Measurements from ENCODE around the gene CNTNAP2. TPM values are rescaled to one million over a fixed set of nuclear protein-coding genes. Genes with fewer than 3 reads are reported as not detected.

Gene CNTNAP2
- total RNA-seq, 1 experiment from 2014 or later = 60.0 TPM

GRCh38 chr7:146146831-146147486 is 30.4 kb downstream of the CNTNAP2 start:
- intact Hi-C loops (cut with micrococcal nuclease; ENCODE audit: unreplicated experiment) = no loop called here
- no TSS peak for BruUV-seq (replicated peaks)
- CTCF ChIA-PET = no interaction called here

DNA sequence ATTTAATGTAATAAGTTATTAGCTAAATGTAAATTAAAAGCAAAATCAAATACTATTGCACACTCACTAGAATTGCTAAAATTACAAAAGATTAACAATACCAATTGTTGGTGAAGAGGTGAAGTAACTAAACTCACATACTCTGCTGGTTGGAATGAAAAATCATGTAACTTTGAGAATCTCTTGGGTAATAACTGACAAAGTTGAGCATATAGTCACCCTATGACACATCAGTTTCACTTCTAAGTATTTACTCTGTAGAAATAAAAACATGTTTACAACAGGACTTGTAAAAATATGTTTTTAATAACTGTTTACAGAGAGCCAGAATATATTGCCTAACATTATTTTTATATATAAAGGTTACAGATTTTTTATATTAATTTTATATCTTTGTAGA is 33.6 kb downstream of the CNTNAP2 start:
- intact Hi-C loops (cut with micrococcal nuclease; ENCODE audit: unreplicated experiment) = no loop called here
- Histone ChIP-seq H3K27ac (ENCODE audit: low read depth, low read length, poor library complexity, severe bottlenecking) (no peak overlapping the region), H3K36me3 (ENCODE audit: insufficient read depth, low read length, poor library complexity, severe bottlenecking) (no peaks in the 10 kb centered on the region), H3K9me3 (ENCODE audit: low read depth, low read length, poor library complexity, severe bottlenecking) (no peaks in the 10 kb centered on the region), H3K4me1 (ENCODE audit: insufficient read depth, low read length, poor library complexity, severe bottlenecking) (no peaks in the 10 kb centered on the region), H3K4me3 (ENCODE audit: low read depth, low read length, poor library complexity, severe bottlenecking) (no peak overlapping the region), H3K27me3 (replicated peaks; ENCODE audit: insufficient read depth, low read depth, low read length, poor library complexity) (no peaks in the 10 kb centered on the region)
- ChIA-PET POLR2A (ENCODE audit: low non-redundant PET) (no interaction called here), CTCF (no interaction called here)
- TF ChIP-seq EZH2 (IDR thresholded peaks at IDR 0.05; ENCODE audit: borderline replicate concordance, low read depth, low read length, poor library complexity, severe bottlenecking) (no peak), CTCF (conservative IDR thresholded peaks at IDR 0.05; ENCODE audit: low read depth, low read length) (no peak)
- DNase-seq (ENCODE audit: low spot score) = no peak
- no TSS peak for BruUV-seq (replicated peaks)

More at GRCh38 chr7:146146831-146147486, 30.4 kb downstream of the CNTNAP2 start:
- Histone ChIP-seq H3K36me3 (ENCODE audit: insufficient read depth, low read length, poor library complexity, severe bottlenecking) (no peaks in the 10 kb centered on the region), H3K4me1 (ENCODE audit: insufficient read depth, low read length, poor library complexity, severe bottlenecking) (no peaks in the 10 kb centered on the region), H3K4me3 (ENCODE audit: low read depth, low read length, poor library complexity, severe bottlenecking) (no peak overlapping the region), H3K9me3 (ENCODE audit: low read depth, low read length, poor library complexity, severe bottlenecking) (no peaks in the 10 kb centered on the region), H3K27me3 (replicated peaks; ENCODE audit: insufficient read depth, low read depth, low read length, poor library complexity) (no peaks in the 10 kb centered on the region), H3K27ac (ENCODE audit: low read depth, low read length, poor library complexity, severe bottlenecking) (no peak overlapping the region)
- DNase-seq (ENCODE audit: low spot score) = peak; percentile 10
- POLR2A ChIA-PET (ENCODE audit: low non-redundant PET) = no interaction called here
- no peak for TF ChIP-seq CTCF (conservative IDR thresholded peaks at IDR 0.05; ENCODE audit: low read depth, low read length)
- no peak for TF ChIP-seq EZH2 (IDR thresholded peaks at IDR 0.05; ENCODE audit: borderline replicate concordance, low read depth, low read length, poor library complexity, severe bottlenecking)

DNA sequence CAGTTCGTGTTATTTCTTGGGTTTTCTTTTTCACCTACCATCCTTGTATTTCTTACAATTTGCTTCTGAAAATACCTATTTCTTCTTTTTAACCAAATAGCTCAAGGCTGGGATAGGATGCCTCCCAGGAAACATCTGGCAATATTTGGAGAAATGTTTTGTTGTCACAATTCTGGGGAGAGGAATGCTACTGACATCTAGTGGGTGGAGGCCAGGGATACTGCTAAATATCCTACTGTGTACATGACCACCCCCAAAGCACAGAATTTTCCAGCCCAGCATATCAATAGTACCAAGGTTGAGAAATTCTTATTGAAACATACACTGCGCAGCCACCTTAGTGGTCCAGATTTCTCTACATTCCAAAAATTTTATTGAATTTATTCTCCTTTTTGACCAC is 55.5 kb downstream of the CNTNAP2 start:
- Histone ChIP-seq H3K9me3 (ENCODE audit: low read depth, low read length, poor library complexity, severe bottlenecking) (no peaks in the 10 kb centered on the region), H3K27me3 (replicated peaks; ENCODE audit: insufficient read depth, low read depth, low read length, poor library complexity) (no peaks in the 10 kb centered on the region), H3K4me1 (ENCODE audit: insufficient read depth, low read length, poor library complexity, severe bottlenecking) (no peaks in the 10 kb centered on the region), H3K36me3 (ENCODE audit: insufficient read depth, low read length, poor library complexity, severe bottlenecking) (no peaks in the 10 kb centered on the region), H3K27ac (ENCODE audit: low read depth, low read length, poor library complexity, severe bottlenecking) (no peak overlapping the region), H3K4me3 (ENCODE audit: low read depth, low read length, poor library complexity, severe bottlenecking) (no peak overlapping the region)
- TF ChIP-seq EZH2 (IDR thresholded peaks at IDR 0.05; ENCODE audit: borderline replicate concordance, low read depth, low read length, poor library complexity, severe bottlenecking) (no peak), CTCF (conservative IDR thresholded peaks at IDR 0.05; ENCODE audit: low read depth, low read length) (no peak)
- BruUV-seq (replicated peaks) = no TSS peak
- peak; percentile 3 for DNase-seq (ENCODE audit: low spot score)
- CTCF ChIA-PET = no interaction called here
- intact Hi-C loops (cut with micrococcal nuclease; ENCODE audit: unreplicated experiment) = no loop called here
- POLR2A ChIA-PET (ENCODE audit: low non-redundant PET) = no interaction called here
